ENCODE results near the gene EXOC2. TPM values are rescaled to one million over a fixed set of nuclear protein-coding genes. Genes with fewer than 3 reads are reported as not detected.

Gene EXOC2
- total and polyA plus RNA-seq, 2 donors (not counting 1 experiment from before 2014, with no cell fraction given), result 12.2 to 45.0 TPM

- H3K27me3 ChIP-seq (replicated peaks in 1 of 4; ENCODE audit: control extremely low read depth in 1 of 4, control insufficient read depth in 3 of 4, insufficient read depth in 4 of 4, low read length in 3 of 4), result no peaks in the 10 kb centered on the region
- peaks cover 0 to 10% of the 10 kb centered on the region in 2 donors for H3K4me1 ChIP-seq (ENCODE audit: control insufficient read depth in 2 of 2, insufficient read depth in 2 of 2, low read length in 2 of 2)
- H2AFZ ChIP-seq (ENCODE audit: insufficient read depth, low read depth, low read length, poor library complexity, severe bottlenecking), result no peak overlapping the region
- H3K4me2 ChIP-seq (replicated peaks; ENCODE audit: low read depth, low read length, poor library complexity, severe bottlenecking), result no peak overlapping the region
- no peaks in the 10 kb centered on the region for H4K20me1 ChIP-seq (ENCODE audit: control insufficient read depth, insufficient read depth, low read length, poor library complexity, severe bottlenecking)
- no peaks in the 10 kb centered on the region for H3K9me3 ChIP-seq (ENCODE audit: control extremely low read depth in 1 of 3, control insufficient read depth in 2 of 3, insufficient read depth in 1 of 3, low read length in 2 of 3)
- no peak overlapping the region for H3K4me3 ChIP-seq (ENCODE audit: control extremely low read depth in 1 of 5, extremely low read depth in 1 of 5, insufficient read depth in 1 of 5, low read depth in 2 of 5, low read length in 4 of 5)
- Mint-ChIP-seq H3K27me3 (no peaks in the 10 kb centered on the region), H3K4me3 (no peak overlapping the region), H3K9me3 (ENCODE audit: insufficient read depth) (no peaks in the 10 kb centered on the region), H3K27ac (no peak overlapping the region), H3K4me1 (peaks cover 8% of the 10 kb centered on the region)
- no peaks in the 10 kb centered on the region for H3K79me2 ChIP-seq (ENCODE audit: control insufficient read depth, insufficient read depth, low read length)
- ATAC-seq (ENCODE audit: low read depth) (no peak), DNase-seq (no peak)
- POLR2A ChIA-PET, result no interaction called here
- intact Hi-C loops (cut with micrococcal nuclease), result no loop called here
- no peak for TF ChIP-seq EZH2 (IDR thresholded peaks at IDR 0.05; ENCODE audit: borderline replicate concordance, insufficient read depth, low read depth, low read length, poor library complexity, severe bottlenecking)
- TF ChIP-seq, protein P1, sequence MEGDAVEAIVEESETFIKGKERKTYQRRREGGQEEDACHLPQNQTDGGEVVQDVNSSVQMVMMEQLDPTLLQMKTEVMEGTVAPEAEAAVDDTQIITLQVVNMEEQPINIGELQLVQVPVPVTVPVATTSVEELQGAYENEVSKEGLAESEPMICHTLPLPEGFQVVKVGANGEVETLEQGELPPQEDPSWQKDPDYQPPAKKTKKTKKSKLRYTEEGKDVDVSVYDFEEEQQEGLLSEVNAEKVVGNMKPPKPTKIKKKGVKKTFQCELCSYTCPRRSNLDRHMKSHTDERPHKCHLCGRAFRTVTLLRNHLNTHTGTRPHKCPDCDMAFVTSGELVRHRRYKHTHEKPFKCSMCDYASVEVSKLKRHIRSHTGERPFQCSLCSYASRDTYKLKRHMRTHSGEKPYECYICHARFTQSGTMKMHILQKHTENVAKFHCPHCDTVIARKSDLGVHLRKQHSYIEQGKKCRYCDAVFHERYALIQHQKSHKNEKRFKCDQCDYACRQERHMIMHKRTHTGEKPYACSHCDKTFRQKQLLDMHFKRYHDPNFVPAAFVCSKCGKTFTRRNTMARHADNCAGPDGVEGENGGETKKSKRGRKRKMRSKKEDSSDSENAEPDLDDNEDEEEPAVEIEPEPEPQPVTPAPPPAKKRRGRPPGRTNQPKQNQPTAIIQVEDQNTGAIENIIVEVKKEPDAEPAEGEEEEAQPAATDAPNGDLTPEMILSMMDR (IDR thresholded peaks at IDR 0.05), result no peak
- WGBS (ENCODE audit: insufficient coverage), result 97% methylated on average over 8 of the region's 8 CpGs
- H3K27ac ChIP-seq (ENCODE audit: low read length in 2 of 2), result no peak overlapping the region
- CTCF ChIA-PET, result no interaction called here
- no peaks in the 10 kb centered on the region for H3K36me3 ChIP-seq (replicated peaks in 1 of 2; ENCODE audit: control extremely low read depth in 1 of 2, control insufficient read depth in 1 of 2, extremely low read depth in 1 of 2, insufficient read depth in 2 of 2, low read length in 1 of 2)
- no peak overlapping the region for H3K9ac ChIP-seq (ENCODE audit: low read length)
Observed at GRCh38 chr6:451847-452246, 241.1 kb downstream of the EXOC2 start.

- no peaks in the 10 kb centered on the region for H3K79me2 ChIP-seq (ENCODE audit: control insufficient read depth, insufficient read depth, low read length)
Observed at GRCh38 chr6:451336-451735, 241.6 kb downstream of the EXOC2 start.

More at GRCh38 chr6:451336-451735, 241.6 kb downstream of the EXOC2 start:
- Histone ChIP-seq H3K9me3 (ENCODE audit: control extremely low read depth in 1 of 3, control insufficient read depth in 2 of 3, insufficient read depth in 1 of 3, low read length in 2 of 3) (no peaks in the 10 kb centered on the region), H3K36me3 (replicated peaks in 1 of 2; ENCODE audit: control extremely low read depth in 1 of 2, control insufficient read depth in 1 of 2, extremely low read depth in 1 of 2, insufficient read depth in 2 of 2, low read length in 1 of 2) (no peaks in the 10 kb centered on the region), H3K27me3 (replicated peaks in 1 of 4; ENCODE audit: control extremely low read depth in 1 of 4, control insufficient read depth in 3 of 4, insufficient read depth in 4 of 4, low read length in 3 of 4) (no peaks in the 10 kb centered on the region), H3K4me2 (replicated peaks; ENCODE audit: low read depth, low read length, poor library complexity, severe bottlenecking) (no peak overlapping the region), H4K20me1 (ENCODE audit: control insufficient read depth, insufficient read depth, low read length, poor library complexity, severe bottlenecking) (no peaks in the 10 kb centered on the region), H3K27ac (ENCODE audit: low read length in 2 of 2) (no peak overlapping the region), H2AFZ (ENCODE audit: insufficient read depth, low read depth, low read length, poor library complexity, severe bottlenecking) (no peak overlapping the region), H3K9ac (ENCODE audit: low read length) (no peak overlapping the region), H3K4me1 (ENCODE audit: control insufficient read depth in 2 of 2, insufficient read depth in 2 of 2, low read length in 2 of 2) (peaks cover 0 to 15% of the 10 kb centered on the region in 2 donors), H3K4me3 (ENCODE audit: control extremely low read depth in 1 of 5, extremely low read depth in 1 of 5, insufficient read depth in 1 of 5, low read depth in 2 of 5, low read length in 4 of 5) (no peak overlapping the region)
- no peak overlapping the region for H3K4me3 Mint-ChIP-seq
- peaks cover 11% of the 10 kb centered on the region for H3K4me1 Mint-ChIP-seq
- H3K27ac Mint-ChIP-seq, result no peak overlapping the region
- POLR2A ChIA-PET, result no interaction called here
- WGBS (ENCODE audit: insufficient coverage), result 96% methylated on average over 9 of the region's 12 CpGs
- ATAC-seq (ENCODE audit: low read depth), result no peak
- CTCF ChIA-PET, result no interaction called here
- intact Hi-C loops (cut with micrococcal nuclease), result no loop called here
- TF ChIP-seq, protein P1 (IDR thresholded peaks at IDR 0.05), result no peak
- no peak for TF ChIP-seq EZH2 (IDR thresholded peaks at IDR 0.05; ENCODE audit: borderline replicate concordance, insufficient read depth, low read depth, low read length, poor library complexity, severe bottlenecking)
- H3K9me3 Mint-ChIP-seq (ENCODE audit: insufficient read depth), result no peaks in the 10 kb centered on the region
- no peaks in the 10 kb centered on the region for H3K27me3 Mint-ChIP-seq
- no peak for DNase-seq

All from B cell (primary cell).